GM12865 (cell line): Measurements from ENCODE around the gene KLHDC9.
"Not testable (repeated sequence)": the region's sequence is repeated elsewhere in the genome, so short reads cannot be mapped to it uniquely, and the experiment has no call there.

ENCODE experiments used
- DNase-seq: peaks from one replicate; pipeline ENCODE4 v3.0.0; 2010; ENCODE audit warnings: low read depth
- H3K4me3 ChIP-seq: 2 replicates; pipeline ENCODE4 v1.5.1; 2011; ENCODE audit warnings: mild to moderate bottlenecking, low read depth, low read length, control low read depth
- TF ChIP-seq, protein P1 (sequence below): IDR thresholded peaks from 2 replicates; pipeline ENCODE4 v1.5.1; 2011; ENCODE audit warnings: low read length, control low read depth, low read depth, inconsistent platforms; ENCODE audit not compliant: insufficient read depth; ENCODE audit errors: missing control alignments

KLHDC9 gene

DNA sequence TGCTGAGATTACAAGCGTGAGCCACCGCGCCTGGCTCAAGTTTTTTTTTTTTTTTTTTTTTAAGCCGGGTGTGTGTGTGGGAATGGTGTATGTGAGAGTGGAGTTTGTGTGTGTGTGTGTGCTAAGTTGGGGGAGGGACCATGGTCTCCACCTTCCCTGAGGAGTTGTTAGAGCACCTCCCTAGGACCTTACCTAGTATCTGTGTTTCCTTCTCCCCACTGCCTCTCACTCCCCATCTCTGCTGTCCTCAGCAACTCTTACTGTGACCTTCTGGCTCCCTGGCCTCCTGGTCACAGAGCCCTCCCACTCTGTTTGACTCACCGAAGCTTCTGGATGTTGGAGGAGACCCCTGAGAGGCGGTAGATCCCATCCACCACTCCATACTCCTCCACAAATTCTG, 38.9 kb upstream of the KLHDC9 start:
- DNase-seq, result no peak
- H3K4me3 ChIP-seq, result no peak overlapping the region
- TF ChIP-seq, protein P1, sequence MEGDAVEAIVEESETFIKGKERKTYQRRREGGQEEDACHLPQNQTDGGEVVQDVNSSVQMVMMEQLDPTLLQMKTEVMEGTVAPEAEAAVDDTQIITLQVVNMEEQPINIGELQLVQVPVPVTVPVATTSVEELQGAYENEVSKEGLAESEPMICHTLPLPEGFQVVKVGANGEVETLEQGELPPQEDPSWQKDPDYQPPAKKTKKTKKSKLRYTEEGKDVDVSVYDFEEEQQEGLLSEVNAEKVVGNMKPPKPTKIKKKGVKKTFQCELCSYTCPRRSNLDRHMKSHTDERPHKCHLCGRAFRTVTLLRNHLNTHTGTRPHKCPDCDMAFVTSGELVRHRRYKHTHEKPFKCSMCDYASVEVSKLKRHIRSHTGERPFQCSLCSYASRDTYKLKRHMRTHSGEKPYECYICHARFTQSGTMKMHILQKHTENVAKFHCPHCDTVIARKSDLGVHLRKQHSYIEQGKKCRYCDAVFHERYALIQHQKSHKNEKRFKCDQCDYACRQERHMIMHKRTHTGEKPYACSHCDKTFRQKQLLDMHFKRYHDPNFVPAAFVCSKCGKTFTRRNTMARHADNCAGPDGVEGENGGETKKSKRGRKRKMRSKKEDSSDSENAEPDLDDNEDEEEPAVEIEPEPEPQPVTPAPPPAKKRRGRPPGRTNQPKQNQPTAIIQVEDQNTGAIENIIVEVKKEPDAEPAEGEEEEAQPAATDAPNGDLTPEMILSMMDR, result no peak

DNA sequence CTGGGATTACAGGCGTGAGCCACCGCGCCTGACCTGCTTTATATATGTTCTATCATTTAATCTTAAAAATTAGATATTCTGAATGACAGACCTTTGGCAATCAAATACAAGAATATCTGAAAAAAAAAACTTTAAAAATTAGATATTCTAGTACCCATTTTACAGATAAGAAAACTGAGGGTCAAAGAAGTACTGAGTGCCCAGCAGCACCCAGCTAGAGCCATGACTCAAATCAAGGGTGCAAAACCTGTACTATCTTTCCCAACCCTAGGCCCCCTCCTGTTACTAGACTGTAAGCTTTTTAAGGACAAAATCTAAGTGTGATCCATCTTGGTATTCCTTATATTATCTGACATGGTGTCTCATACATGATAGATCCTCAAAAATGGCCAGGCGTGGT, 36.7 kb upstream of the KLHDC9 start:
- no peak overlapping the region for H3K4me3 ChIP-seq
- TF ChIP-seq, protein P1, result no peak
- DNase-seq, result no peak

DNA sequence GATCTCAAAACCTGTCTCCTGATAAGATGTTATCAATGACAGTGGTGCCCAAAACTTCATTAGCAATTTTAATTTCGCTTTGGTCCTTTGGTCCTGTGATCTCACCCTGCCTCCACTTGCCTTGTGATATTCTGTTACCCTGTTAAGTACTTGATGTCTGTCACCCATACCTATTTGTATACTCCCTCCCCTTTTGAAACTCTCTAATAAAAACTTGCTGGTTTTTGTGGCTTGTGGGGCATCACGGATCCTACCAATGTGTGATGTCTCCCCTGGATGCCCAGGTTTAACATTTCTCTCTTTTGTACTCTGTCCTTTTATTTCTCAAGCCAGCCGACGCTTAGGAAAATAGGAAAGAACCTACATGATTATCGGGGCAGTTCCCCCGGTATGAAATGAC, 34.2 kb upstream of the KLHDC9 start:
- H3K4me3 ChIP-seq, DNase-seq: not testable (repeated sequence)

DNA sequence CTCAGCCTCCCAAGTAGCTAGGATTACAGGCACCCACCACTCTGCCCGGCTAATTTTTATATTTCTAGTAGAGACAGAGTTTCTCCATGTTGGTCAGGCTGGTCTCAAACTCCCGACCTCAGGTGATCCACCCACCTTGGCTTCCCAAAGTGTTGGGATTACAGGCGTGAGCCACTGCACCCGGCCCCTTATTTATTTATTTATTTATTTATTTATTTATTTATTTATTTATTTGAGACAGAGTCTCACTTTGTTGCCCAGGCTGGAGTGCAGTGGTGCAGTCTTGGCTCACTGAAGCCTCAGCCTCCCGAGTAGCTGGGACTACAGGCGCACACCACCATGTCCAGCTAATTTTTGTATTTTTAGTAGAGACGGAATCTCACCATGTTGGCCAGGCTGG, 32.5 kb upstream of the KLHDC9 start:
- H3K4me3 ChIP-seq, DNase-seq: not testable (repeated sequence)

DNA sequence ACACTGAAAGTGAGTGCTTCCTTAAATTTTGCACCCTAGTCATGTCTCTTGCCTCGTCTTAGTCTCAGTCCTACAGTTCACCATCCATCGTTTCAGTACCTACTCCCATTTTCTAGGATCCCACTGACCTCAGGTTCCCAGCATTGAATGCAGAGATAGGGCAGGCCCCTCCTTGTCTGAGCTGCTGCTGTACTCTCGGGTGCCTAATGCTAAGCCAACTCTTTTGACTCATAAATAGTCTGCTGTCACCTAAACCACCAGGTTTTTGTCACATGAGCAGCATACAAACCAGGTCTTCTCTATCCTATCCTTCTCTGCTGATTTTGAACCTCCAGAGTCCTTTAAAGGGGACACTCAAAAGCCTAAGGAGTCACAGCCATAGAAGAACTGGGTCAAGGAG, 31.5 kb upstream of the KLHDC9 start:
- no peak overlapping the region for H3K4me3 ChIP-seq
- DNase-seq, result no peak
- TF ChIP-seq, protein P1, result no peak

DNA sequence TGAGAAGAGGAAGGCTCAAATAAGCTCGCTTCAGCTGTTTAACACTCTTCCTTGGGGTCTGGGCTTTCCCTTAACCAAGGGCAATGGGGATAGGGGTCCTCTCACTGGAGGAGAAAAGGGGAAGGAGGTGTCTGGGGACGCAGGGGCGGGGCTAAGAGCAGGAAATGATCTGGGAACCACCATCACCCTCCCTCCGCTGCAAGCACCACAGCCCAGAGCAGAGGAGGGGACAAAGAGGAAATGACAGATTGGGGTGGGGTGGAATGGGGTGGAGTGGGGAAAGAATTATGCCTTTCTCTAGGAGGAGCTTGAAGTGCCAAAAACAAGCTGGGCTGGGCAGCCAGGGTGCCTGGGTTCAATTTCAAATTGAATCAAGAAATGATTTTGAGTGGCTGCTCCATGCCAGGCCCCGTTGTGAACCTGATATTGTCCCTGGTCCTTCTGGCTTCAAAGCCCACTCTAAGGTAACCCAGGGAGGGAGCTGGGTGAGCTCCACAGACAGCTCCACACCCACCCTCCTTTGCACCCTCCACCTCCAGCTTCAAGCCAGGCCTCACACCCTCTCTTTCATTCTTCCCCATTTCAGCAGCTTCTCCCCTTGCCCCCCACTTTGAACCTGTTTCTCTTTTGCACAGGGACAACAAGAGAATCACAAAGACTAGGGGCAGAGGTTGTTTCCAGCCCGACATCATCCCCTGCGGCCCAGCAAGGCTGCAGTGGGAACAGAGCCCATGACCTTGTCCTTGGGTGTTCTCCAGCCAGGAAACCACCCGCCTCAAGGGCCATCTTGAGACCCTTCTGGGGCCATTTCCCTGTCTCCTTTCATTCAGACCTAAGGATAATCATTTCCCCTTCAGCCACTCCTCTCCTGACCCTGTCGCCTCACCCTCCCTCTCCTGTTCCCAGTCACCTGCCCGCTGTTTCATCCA, 29.6 kb upstream of the KLHDC9 start:
- H3K4me3 ChIP-seq, result peak overlapping the region; percentile 90
- DNase-seq, result peak; percentile 90

DNA sequence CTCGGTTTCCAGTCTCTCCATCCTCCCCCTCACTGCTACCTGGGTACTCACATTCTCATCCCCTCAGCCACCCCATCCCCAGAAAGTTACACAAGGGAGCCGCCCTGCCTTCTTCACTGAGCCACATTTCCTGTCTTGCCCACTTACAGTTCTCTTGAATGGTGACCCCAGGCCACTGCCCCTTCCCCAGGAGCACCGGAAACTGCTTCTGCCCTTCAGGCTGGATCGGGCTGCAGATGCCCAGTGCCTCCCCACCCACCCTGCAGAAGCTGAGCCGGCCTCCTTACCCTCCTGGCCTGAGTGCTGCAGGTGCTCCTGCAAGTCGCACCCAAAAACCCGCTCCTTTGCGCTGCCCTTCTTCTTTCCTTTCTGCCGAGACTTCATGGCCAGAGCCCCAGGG, 28.9 kb upstream of the KLHDC9 start:
- TF ChIP-seq, protein P1, result no peak
- peak; percentile 37 for DNase-seq
- H3K4me3 ChIP-seq, result peak overlapping the region; percentile 90

More for the DNA sequence above, 29.6 kb upstream of the KLHDC9 start:
- TF ChIP-seq, protein P1, result no peak

DNA sequence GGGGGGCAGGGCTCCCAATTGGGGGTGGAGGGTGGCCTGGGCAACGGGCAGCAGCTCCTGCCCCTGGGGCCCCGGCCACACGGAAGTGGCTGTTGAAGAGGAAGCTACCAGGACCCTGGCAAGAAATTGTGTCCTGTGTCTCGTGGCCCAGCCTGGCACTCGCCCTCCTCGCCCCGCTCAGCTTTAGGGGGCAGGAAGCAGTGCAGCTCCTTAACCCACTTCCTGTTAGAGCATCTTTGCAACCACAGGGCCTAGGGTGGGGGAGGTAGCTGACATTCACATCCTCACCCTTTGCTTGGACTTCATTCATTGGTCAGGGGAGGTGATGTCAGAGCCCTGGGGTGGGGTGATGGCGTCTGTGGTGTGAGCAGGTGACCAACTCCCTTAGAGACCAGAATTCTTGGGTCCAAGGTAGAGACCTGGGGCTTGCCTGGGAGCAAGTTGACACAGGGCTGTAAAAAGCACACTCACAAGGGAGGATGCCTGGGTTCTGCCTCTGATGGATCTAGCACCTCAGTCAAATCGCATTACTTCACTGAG, 28.4 kb upstream of the KLHDC9 start, which contains the start of gene ARHGAP30:
ARHGAP30 (minus strand) TSS at position 161 of the 540 bp plus-strand sequence. CDS start 267 bp downstream, outside the sequence.
- H3K4me3 ChIP-seq, result peak within 1 kb of the TSS; percentile 90
- TF ChIP-seq, protein P1, result no peak
- DNase-seq, result peak; percentile 98
